ENCODE results near the gene PHF12.
"Not testable (repeated sequence)": the region's sequence is repeated elsewhere in the genome, so short reads cannot be mapped to it uniquely, and the experiment has no call there.

PHF12 gene

GRCh38 chr17:28953444-28954118, 2.3 kb upstream of the PHF12 start:
- peak; percentile 60 for DNase-seq

GRCh38 chr17:28951991-28952975, 965 bp upstream of the PHF12 start:
- DNase-seq, result peak; percentile 98

GRCh38 chr17:28950752-28951427, 428 bp downstream of the PHF12 start:
- DNase-seq, result no peak

- peak; percentile 64 for DNase-seq
Measured at GRCh38 chr17:28950017-28950751, 1.1 kb downstream of the PHF12 start.

- peak; percentile 63 for DNase-seq
Measured at GRCh38 chr17:28949185-28950016, 1.9 kb downstream of the PHF12 start.

- no peak for DNase-seq
Measured at GRCh38 chr17:28948873-28949184, 2.5 kb downstream of the PHF12 start.

- DNase-seq, result no peak
Measured at GRCh38 chr17:28948342-28948741, 3.0 kb downstream of the PHF12 start.

GRCh38 chr17:28947639-28948038, 3.7 kb downstream of the PHF12 start:
- DNase-seq, result no peak

- peak; percentile 55 for DNase-seq
Measured at GRCh38 chr17:28946239-28946638, 5.1 kb downstream of the PHF12 start.

- DNase-seq, result no peak
Measured at GRCh38 chr17:28944862-28945741, 6.2 kb downstream of the PHF12 start.

- DNase-seq, result no peak
Measured at GRCh38 chr17:28944343-28944742, 7.0 kb downstream of the PHF12 start.

GRCh38 chr17:28942925-28943324, 8.4 kb downstream of the PHF12 start:
- no peak for DNase-seq

- no peak for DNase-seq
Measured at GRCh38 chr17:28941251-28941650, 10.1 kb downstream of the PHF12 start.

GRCh38 chr17:28940675-28941074, 10.6 kb downstream of the PHF12 start:
- no peak for DNase-seq

- DNase-seq, result peak; percentile 23
Measured at GRCh38 chr17:28940142-28940541, 11.2 kb downstream of the PHF12 start.

GRCh38 chr17:28938552-28938951, 12.8 kb downstream of the PHF12 start:
- DNase-seq, result no peak

GRCh38 chr17:28937044-28937729, 14.1 kb downstream of the PHF12 start:
- no peak for DNase-seq

GRCh38 chr17:28935744-28936460, 15.4 kb downstream of the PHF12 start:
- no peak for DNase-seq

- not testable (repeated sequence) for DNase-seq
Measured at GRCh38 chr17:28934508-28934907, 16.8 kb downstream of the PHF12 start.

GRCh38 chr17:28929787-28930186, 21.5 kb downstream of the PHF12 start:
- DNase-seq, result no peak
